NAMALWA (cell line): ENCODE data around the gene PHACTR4.
"Not testable (repeated sequence)": the region's sequence is repeated elsewhere in the genome, so short reads cannot be mapped to it uniquely, and the experiment has no call there.

ENCODE experiments used
- DNase-seq: peaks from one replicate; pipeline ENCODE4 v3.0.0-alpha.2; 2015; ENCODE audit warnings: low spot score

Gene PHACTR4

GRCh38 chr1:28369371-28370238, at the start of gene PHACTR4:
Gene PHACTR4, plus strand, starts transcription at chr1:28369740. Its CDS starts 37,708 bp downstream, at chr1:28407448.
- peak; percentile 88 for DNase-seq

GRCh38 chr1:28322194-28322593, 47.3 kb upstream of the PHACTR4 start:
- no peak for DNase-seq

DNA sequence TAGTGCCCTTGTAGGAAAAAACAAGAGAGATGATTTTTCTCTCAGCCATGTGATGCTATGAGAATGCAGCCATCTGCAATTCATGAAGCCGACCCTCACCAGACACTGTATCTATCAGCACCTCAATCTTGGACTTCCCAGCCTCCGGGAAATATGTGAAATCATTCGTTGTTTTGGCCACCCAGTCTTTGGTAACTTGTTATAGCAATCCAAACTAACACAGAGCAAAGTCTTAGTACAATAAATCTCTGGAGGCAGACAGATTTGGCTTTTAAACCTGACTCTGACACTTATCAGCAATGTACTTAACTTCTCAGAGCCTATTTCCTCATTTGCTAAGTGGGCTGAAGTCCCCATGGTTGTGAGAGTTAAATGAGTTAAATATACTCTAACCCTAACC, 45.8 kb upstream of the PHACTR4 start:
- DNase-seq, result no peak

DNA sequence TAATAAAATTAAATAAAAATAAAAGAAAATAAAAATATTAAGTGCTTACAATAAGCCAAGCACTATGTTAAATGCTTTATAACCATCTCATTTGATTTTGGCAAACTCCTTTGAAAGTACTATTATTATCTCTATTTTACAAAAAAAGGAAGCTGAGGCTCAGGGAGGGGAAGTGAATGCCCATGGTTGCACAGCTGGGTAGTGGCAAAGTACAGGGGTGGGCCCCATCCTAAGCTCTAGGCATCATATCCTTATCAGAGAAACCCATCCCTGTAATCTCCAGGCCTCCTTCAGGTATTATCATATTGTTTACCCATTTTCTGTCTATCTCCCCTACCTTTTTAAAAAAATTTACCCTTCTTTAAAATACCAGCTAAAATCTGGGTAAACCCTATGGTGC, 43.0 kb upstream of the PHACTR4 start:
- peak; percentile 20 for DNase-seq

DNA sequence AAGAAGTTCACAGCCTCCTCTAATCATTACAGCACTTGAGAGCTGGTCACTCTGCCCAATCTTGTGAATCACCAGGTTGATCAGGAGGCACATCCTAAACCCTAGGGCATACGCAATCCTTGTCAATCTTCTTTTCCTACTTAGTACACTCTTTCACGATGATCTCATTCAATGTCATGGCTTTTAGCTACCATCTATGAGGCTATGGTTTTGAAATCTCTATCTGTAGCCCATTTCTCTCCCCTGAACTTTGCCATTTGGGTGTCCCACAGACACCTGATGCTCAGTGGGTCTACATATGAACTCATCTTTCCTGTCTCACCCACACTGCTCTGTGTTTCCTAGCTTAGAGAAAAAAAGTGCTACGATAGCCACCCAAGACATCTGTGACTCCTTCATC, 42.6 kb upstream of the PHACTR4 start:
- DNase-seq, result peak; percentile 48

DNA sequence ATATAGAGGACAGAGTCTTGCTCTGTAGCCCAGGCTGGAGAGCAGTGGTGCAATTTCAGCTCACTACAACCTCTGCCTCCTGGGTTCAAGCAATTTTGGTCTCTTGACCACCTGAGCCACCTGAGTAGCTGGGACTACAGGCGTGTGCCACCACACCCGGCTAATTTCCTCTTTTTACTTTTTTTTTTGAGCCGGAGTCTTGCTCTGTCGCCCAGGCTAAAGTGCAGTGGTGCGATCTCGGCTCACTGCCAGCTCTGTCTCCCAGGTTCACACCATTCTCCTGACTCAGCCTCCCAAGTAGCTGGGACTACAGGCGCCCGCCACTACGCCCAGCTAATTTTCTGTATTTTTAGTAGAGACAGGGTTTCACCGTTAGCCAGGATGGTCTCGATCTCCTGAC, 42.1 kb upstream of the PHACTR4 start:
- DNase-seq, result peak; percentile 73

- no peak for DNase-seq
Measured at GRCh38 chr1:28328228-28328648, 41.3 kb upstream of the PHACTR4 start.

GRCh38 chr1:28329395-28330153, 40.0 kb upstream of the PHACTR4 start:
- peak; percentile 58 for DNase-seq

DNA sequence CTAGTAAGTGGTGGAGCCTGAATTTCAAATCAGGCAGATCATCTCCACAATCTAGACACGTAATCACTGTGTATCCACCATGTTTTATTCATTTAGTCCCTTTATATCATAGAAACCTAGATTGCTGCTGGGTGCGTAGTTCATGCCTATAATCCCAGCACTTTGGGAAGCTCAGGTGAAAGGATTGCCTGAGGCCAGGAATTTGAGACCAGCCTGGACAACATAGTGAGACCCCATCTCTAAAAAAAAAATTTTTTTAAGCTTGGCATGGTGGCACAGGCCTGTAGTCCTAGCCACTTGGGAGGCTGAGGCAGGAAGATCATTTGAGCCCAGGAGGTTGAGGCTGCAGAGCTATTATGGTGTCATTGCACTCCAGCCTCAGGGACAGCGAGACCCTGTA, 30.6 kb upstream of the PHACTR4 start:
- no peak for DNase-seq

- DNase-seq, result no peak
Measured at GRCh38 chr1:28339551-28339950, 30.0 kb upstream of the PHACTR4 start.

- DNase-seq, result no peak
Measured at GRCh38 chr1:28340221-28340974, 29.1 kb upstream of the PHACTR4 start.

GRCh38 chr1:28341591-28341990, 27.9 kb upstream of the PHACTR4 start:
- no peak for DNase-seq

- no peak for DNase-seq
Measured at GRCh38 chr1:28343405-28343804, 26.1 kb upstream of the PHACTR4 start.

DNA sequence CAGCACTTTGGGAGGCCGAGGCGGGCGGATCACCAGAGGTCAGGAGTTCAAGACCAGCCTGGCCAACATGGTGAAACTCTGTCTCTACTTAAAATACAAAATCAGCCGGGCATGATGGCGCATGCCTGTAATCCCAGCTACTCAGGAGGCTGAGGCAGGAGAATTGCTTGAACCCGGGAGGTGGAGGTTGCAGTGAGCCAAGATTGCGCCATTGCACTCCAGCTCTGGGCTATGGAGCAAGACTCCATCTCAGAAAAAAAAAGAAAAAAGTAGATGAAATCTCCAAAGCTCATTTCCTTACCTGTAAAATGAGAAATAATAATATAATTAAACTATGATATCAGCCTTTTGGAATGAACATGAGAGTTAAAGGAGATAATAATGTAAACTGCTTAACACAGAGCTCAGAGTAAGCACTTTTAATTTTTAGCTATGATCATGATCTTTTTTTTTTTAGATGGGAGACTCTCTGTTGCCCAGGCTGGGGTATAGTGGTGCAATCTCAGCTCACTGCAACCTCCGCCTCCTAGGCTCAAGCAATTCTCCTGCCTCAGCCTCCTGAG, 16.2 kb upstream of the PHACTR4 start:
- not testable (repeated sequence) for DNase-seq

- no peak for DNase-seq
Measured at GRCh38 chr1:28354121-28354520, 15.4 kb upstream of the PHACTR4 start.

DNA sequence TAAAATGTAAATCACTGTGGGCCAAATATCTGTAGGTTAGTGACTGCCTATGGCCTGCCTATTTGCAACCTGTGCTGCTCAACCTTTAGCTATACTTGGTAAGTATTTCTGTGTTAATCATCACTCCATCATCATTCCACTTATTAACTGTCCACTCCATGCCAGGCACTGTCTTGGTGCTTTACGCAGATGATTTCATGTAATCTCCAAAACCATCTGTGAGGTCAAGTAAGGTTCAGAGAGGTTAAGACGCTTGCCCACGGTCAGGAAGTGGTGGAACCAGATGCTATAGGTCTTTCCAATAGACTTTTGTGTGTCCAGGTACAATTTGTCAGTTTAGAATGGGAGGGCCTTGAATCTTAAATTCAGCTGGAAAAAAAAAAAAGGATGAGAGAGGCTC, 10.8 kb upstream of the PHACTR4 start:
- DNase-seq, result no peak

- DNase-seq, result peak; percentile 85
Measured at GRCh38 chr1:28359592-28360239, 9.8 kb upstream of the PHACTR4 start.

GRCh38 chr1:28364888-28365287, 4.7 kb upstream of the PHACTR4 start:
- DNase-seq, result no peak

- no peak for DNase-seq
Measured at GRCh38 chr1:28365864-28366263, 3.7 kb upstream of the PHACTR4 start.

DNA sequence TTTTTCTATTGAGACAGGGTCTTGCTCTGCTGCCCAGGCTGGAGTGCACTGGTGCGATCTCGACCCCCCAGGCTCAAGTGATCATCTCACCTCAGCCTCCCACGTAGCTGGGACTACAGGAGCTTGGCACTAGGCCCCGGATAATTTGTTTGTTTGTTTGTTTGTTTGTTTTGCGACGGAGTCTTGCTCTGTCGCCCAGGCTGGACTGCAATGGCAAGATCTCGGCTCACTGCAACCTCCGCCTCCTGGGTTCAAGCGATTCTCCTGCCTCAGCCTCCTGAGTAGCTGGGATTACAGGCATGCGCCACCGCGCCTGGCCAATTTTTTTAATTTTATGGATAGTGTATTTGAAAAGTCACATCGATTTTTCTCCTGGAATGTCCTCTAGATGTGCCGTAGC, 932 bp upstream of the PHACTR4 start:
- DNase-seq, result not testable (repeated sequence)

- DNase-seq, result peak; percentile 85
Measured at GRCh38 chr1:28370239-28371009, 884 bp downstream of the PHACTR4 start.
